ENCODE data around the gene MYBBP1A. TPM values are rescaled to one million over a fixed set of nuclear protein-coding genes. Genes with fewer than 3 reads are reported as not detected.

Gene MYBBP1A
- total and polyA plus RNA-seq, 7 donors: 28.5 to 63.2 (median 41.0) TPM

DNA sequence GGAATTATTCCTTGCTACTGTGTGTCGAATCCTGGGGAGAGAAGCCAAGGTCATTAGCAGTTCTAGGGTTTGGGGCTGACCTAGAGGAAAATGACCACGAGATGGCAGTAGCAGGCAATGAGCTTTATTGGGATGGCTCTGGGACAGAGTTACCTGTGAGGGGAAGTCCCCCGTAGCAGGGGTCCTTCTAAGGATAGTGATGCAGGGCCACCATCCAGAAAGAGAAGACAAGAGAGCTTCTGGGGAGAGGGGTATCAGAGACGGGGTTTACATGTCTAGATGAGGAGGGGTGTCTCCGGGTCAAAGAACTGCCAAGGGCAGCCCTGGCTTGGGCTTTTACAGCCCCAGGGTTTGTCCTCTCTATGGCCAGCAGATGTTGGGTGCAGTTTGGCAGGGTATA, 11.6 kb upstream of the MYBBP1A start:
- intact Hi-C loops (cut with DNase I): loop anchor here (1.0 to 10.0 kb wide), 3 partner anchors 60 to 338 kb away; partner anchors contain the start of gene CHRNE (in 1 of the 2)
- TF ChIP-seq, protein P1, sequence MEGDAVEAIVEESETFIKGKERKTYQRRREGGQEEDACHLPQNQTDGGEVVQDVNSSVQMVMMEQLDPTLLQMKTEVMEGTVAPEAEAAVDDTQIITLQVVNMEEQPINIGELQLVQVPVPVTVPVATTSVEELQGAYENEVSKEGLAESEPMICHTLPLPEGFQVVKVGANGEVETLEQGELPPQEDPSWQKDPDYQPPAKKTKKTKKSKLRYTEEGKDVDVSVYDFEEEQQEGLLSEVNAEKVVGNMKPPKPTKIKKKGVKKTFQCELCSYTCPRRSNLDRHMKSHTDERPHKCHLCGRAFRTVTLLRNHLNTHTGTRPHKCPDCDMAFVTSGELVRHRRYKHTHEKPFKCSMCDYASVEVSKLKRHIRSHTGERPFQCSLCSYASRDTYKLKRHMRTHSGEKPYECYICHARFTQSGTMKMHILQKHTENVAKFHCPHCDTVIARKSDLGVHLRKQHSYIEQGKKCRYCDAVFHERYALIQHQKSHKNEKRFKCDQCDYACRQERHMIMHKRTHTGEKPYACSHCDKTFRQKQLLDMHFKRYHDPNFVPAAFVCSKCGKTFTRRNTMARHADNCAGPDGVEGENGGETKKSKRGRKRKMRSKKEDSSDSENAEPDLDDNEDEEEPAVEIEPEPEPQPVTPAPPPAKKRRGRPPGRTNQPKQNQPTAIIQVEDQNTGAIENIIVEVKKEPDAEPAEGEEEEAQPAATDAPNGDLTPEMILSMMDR (IDR thresholded peaks at IDR 0.05): peak; percentile 72
- H3K9me3 ChIP-seq: no peaks in the 10 kb centered on the region
- peak overlapping the region; percentile 36 for H3K27ac ChIP-seq
- ATAC-seq: peak; percentile 87 to 94 (median 92)
- no peaks in the 10 kb centered on the region for H3K27me3 ChIP-seq (ENCODE audit: insufficient read depth in 3 of 3, low read length in 2 of 3)
- H3K36me3 ChIP-seq (ENCODE audit: insufficient read depth in 1 of 2, low read depth in 1 of 2): no peaks in the 10 kb centered on the region
- H3K4me3 ChIP-seq: no peak overlapping the region
- H3K4me1 ChIP-seq: peaks cover 9% of the 10 kb centered on the region
- whole genome bisulfite sequencing, 3 donors: 19 to 21% (median 20%) methylated on average over 5 of the region's 5 CpGs
- DNase-seq: peak in 1 of 2 donors; percentile 49

DNA sequence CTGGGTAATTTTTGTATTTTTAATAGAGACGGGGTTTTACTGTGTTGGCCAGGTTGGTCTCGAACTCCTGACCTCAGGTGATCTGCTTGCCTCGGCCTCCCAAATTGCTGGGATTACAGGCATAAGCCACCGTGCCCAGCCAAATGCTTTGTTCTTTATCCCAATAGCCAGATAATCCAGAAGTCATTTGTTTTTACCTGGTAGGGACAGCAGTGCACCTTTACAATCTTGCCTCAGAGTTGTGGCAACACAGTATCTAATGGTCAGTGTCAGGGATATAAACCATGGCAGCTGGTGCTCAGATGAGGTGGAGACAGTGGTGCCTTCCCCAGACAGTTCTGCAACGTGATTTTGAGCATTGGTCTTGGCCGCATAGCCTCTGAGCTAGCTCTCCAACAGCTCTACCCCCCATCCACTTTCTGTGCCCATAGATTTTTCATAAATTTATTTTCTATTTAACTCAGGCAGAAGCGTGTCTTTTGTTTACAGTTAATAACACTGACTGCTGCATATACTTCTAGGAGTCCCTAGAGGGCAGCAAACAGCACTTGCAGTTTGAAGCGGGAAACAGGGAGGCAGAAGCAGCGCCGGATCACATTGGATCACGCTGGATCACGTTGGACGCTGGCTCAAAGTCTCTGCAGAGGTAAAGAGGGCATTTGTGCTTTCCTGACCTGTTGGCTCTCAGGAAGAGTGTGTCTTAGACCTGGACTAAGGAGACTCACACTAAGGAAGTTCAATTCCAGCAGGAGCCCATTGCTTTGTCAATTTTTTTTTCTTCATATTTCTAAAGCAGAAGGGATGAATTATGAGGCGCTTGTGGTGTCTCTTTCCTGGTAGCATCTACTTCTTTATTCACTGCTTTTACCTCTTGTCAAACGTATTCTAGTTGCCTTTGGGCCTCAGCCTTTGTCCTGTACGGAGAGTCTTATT, 10.3 kb upstream of the MYBBP1A start:
- intact Hi-C loops (cut with DNase I): loop anchor here (1.0 to 10.0 kb wide), 3 partner anchors 61 to 339 kb away; partner anchors contain the start of gene CHRNE (in 1 of the 2)
- Histone ChIP-seq H3K4me1 (peaks cover 9% of the 10 kb centered on the region), H3K27me3 (ENCODE audit: insufficient read depth in 3 of 3, low read length in 2 of 3) (no peaks in the 10 kb centered on the region), H3K4me3 (no peak overlapping the region), H3K36me3 (ENCODE audit: insufficient read depth in 1 of 2, low read depth in 1 of 2) (no peaks in the 10 kb centered on the region), H3K27ac (no peak overlapping the region), H3K9me3 (no peaks in the 10 kb centered on the region)
- ATAC-seq: peak; percentile 86 to 94 (median 89)
- 30 to 35% (median 31%) methylated on average over 16 of the region's 16 CpGs for WGBS, 3 donors
- TF ChIP-seq, protein P1 (IDR thresholded peaks at IDR 0.05): peak; percentile 77
- DNase-seq: peak; percentile 60 to 78

DNA sequence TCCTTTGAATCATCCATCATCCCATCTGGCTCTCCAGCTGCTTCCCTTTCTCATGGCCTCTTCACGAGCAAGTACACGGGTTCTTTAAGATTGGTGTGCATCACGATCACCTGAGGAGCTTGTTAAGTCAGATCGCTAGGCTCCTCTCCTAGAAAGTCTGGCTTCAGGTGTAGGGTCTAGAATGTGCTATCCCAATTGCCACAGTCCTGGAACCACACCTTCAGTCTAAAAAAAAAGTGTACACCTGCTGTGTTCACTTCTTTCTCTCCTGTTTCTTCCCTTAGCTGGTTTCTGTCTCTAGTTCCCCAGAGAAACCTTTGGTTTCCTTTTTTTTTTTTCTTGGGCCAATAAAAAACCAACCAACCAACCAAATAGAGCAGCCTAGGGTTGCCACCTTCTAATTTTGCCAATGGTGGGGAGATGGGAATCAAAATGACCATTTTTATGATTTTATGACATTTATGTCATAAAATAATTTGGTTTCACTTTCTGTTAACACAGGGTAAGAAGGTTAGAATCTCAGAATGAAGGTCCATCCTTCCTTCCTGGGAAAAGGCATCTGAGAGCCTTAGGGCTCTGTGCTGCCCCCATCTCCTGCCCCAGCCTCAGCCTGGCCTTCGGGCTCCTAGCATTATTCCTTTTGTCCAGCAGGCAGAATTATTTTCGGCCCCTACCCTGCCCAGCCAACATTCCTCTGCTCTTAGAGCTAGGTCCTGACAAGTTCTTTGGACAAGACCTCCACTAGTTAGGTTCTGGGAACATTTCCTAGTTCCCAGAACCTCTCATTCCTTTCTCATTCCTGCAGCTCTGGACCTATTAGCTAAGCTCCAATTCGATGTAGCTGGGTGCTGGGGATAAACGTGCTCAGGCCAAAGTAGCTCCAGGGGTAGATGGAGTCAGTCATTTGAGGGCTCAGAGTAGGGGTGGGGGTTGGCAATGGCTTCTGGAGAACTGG, 7.1 kb upstream of the MYBBP1A start:
- Histone ChIP-seq H3K4me1 (peaks cover 9% of the 10 kb centered on the region), H3K36me3 (ENCODE audit: insufficient read depth in 1 of 2, low read depth in 1 of 2) (no peaks in the 10 kb centered on the region), H3K27ac (peak overlapping the region; percentile 23), H3K9me3 (no peaks in the 10 kb centered on the region), H3K4me3 (no peak overlapping the region), H3K27me3 (ENCODE audit: insufficient read depth in 3 of 3, low read length in 2 of 3) (no peaks in the 10 kb centered on the region)
- intact Hi-C loops (cut with DNase I): loop anchor here in 1 of 2 donors (10.0 kb wide), 1 partner anchor 343 kb away; the partner anchor contains the start of gene CHRNE
- ATAC-seq (no peak), DNase-seq (peak in 1 of 2 donors; percentile 17)
- TF ChIP-seq, protein P1 (IDR thresholded peaks at IDR 0.05): no peak
- WGBS, 3 donors: 56 to 65% (median 57%) methylated on average over 8 of the region's 8 CpGs

DNA sequence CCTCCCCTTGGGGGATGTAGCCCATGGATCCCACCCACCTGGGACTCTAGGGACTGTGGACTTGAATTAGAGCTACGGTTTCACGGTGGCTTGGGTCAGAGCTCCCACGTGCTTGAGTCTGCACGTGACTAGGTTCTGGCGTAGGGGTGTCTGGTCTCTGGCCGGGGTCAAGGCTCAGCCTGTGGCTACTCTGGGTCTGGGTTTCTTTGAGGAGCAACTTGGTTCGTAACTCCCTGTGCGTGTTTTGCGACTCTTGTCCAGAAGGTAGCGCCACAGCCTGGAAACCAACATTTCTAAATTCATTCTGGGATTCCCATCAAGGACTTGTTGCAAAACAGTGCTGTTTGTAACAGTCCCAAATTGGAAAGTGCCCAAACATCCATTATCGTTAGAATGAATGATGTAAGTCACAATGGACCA, 5.7 kb upstream of the MYBBP1A start:
- Histone ChIP-seq H3K9me3 (no peaks in the 10 kb centered on the region), H3K4me3 (no peak overlapping the region), H3K4me1 (peaks cover 9% of the 10 kb centered on the region), H3K36me3 (ENCODE audit: insufficient read depth in 1 of 2, low read depth in 1 of 2) (no peaks in the 10 kb centered on the region), H3K27me3 (ENCODE audit: insufficient read depth in 3 of 3, low read length in 2 of 3) (no peaks in the 10 kb centered on the region), H3K27ac (no peak overlapping the region)
- ATAC-seq (no peak), DNase-seq (peak in 1 of 2 donors; percentile 26)
- TF ChIP-seq, protein P1 (IDR thresholded peaks at IDR 0.05): no peak
- WGBS, 3 donors: 56 to 70% (median 60%) methylated on average over 11 of the region's 11 CpGs
- intact Hi-C loops (cut with DNase I): loop anchor here in 1 of 2 donors (10.0 kb wide), 1 partner anchor 344 kb away; the partner anchor contains the start of gene CHRNE

Data from psoas muscle (tissue), 8 donors.